OCI-LY1 (cell line): ENCODE results near the gene PSD.

Experiments
- EZH2 ChIP-seq: fragments of 200-600 bp; sonication (generic), shearing (Covaris generic); IDR thresholded peaks from 2 replicates; pipeline ENCODE4 v1.8.0; 2017; ENCODE audit warnings: borderline replicate concordance, mixed run types, mild to moderate bottlenecking, antibody characterized with exemption, low read length, moderate library complexity, mixed read lengths
- TF ChIP-seq, protein P1 (sequence below): fragments of 200-600 bp; sonication (generic), shearing (Covaris generic); IDR thresholded peaks from 2 replicates; pipeline ENCODE4 v1.5.1; 2017; ENCODE audit warnings: mild to moderate bottlenecking, antibody characterized with exemption, low read length, moderate library complexity, mixed read lengths

DNA sequence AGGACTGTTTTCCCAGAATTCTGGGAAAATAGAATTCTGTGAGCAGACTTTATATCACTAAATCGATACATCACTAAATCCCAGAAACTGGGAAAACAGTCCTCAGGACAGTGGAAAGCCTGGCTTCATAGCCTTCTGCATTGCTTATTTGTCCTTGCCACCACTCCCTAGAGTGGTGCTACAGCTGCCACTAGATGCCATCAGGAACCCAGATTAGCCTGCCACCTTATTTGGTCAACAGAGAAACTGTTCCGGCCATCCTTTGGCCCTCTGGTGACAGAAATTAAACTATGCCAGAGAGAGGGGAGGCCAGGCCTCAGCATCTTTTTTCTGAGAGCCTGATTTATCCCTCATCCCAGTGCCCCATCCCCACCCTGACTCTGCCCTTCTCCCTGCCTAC, 42.7 kb downstream of the PSD start:
- no peak for TF ChIP-seq EZH2
- TF ChIP-seq, protein P1, sequence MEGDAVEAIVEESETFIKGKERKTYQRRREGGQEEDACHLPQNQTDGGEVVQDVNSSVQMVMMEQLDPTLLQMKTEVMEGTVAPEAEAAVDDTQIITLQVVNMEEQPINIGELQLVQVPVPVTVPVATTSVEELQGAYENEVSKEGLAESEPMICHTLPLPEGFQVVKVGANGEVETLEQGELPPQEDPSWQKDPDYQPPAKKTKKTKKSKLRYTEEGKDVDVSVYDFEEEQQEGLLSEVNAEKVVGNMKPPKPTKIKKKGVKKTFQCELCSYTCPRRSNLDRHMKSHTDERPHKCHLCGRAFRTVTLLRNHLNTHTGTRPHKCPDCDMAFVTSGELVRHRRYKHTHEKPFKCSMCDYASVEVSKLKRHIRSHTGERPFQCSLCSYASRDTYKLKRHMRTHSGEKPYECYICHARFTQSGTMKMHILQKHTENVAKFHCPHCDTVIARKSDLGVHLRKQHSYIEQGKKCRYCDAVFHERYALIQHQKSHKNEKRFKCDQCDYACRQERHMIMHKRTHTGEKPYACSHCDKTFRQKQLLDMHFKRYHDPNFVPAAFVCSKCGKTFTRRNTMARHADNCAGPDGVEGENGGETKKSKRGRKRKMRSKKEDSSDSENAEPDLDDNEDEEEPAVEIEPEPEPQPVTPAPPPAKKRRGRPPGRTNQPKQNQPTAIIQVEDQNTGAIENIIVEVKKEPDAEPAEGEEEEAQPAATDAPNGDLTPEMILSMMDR = no peak
